HG03521 (cell line): ENCODE measurements around the gene PRND.
"Not testable (repeated sequence)": the region's sequence is repeated elsewhere in the genome, so short reads cannot be mapped to it uniquely, and the experiment has no call there.

Source experiments
- ATAC-seq: cut with Tn5 transposase; IDR thresholded peaks from one replicate; pipeline ENCODE4 v1.9.1; 2021; ENCODE audit warnings: mild to moderate bottlenecking, moderate library complexity; ENCODE audit not compliant: unreplicated experiment

Gene PRND

GRCh38 chr20:4736875-4737274 is 15.2 kb downstream of the PRND start:
- ATAC-seq = no peak

DNA sequence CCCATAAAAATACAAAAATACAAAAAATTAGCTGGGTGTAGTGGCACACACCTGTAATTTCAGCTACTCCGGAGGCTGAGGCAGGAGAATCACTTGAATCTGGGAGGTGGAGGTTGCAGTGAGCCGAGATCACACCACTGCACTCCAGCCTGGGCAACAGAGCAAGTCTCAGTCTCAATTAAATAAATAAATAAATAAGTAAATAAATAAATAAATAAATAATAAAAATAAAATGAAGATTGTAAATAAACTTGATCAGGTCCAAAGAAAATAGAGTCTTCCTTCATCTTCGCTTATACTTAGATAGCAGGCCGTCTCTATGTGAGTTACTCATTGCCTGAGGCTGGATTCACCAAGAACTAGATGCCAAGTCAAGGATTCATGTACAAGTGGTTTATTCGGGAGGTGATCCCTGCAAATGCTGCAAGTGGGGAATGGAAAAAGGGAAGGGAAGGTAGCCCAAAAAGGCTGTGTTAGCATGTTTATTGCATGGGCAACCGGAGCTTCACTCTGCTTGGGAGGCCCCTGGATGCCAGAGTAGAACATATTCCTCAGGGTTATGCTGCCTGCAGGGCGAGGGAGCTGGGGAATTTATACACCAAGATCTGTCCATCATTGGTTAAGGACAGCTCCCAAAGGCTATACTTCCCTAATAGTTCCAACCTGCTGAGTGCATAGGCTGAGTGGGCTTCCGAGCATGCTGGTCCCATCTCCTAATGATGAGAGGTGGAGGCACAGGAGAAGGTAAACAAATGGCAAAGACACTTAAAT is 16.3 kb downstream of the PRND start:
- ATAC-seq = no peak

GRCh38 chr20:4740774-4741431 is 19.2 kb downstream of the PRND start:
- ATAC-seq = no peak

DNA sequence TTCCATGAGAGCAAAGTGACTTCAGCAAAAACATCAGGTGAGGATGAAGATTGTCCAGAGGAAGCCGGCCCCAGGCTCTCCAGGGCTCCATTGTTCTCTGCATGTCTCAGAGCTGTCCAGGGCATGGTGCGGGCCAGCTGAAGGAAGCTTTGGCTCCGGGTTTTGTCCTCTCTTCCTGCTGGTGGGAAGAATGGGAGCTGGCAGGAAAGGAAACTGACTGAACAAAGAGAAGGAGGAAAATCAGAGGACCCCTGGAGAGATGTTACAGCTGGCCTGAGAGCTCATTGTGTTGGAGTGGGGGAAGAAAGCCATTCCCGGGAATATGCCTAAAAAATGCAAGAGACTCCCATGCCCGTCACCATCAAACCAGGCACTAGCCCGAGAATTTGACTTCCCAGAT is 27.1 kb downstream of the PRND start:
- ATAC-seq = no peak

- ATAC-seq = no peak
Observed at GRCh38 chr20:4749326-4749725, 27.6 kb downstream of the PRND start.

DNA sequence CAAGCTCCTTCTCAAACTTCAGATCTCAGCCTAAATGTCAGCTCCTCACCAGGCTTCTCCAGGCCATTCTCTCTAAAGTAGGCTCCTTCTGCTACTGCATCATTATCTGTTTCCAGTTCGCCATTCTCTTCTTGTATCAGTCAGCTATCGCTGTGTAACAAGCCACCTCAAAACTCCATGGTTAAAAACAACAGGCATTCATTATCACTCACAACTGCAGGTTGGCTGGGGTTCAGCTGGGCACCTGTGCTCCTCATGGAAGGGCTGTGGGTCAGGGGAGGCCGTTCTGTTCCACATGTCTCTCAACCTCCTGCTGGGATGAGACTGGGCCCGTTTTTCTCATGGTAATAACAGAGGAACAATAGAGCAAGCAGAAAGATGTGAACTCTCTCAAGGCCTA is 28.7 kb downstream of the PRND start:
- ATAC-seq = no peak

DNA sequence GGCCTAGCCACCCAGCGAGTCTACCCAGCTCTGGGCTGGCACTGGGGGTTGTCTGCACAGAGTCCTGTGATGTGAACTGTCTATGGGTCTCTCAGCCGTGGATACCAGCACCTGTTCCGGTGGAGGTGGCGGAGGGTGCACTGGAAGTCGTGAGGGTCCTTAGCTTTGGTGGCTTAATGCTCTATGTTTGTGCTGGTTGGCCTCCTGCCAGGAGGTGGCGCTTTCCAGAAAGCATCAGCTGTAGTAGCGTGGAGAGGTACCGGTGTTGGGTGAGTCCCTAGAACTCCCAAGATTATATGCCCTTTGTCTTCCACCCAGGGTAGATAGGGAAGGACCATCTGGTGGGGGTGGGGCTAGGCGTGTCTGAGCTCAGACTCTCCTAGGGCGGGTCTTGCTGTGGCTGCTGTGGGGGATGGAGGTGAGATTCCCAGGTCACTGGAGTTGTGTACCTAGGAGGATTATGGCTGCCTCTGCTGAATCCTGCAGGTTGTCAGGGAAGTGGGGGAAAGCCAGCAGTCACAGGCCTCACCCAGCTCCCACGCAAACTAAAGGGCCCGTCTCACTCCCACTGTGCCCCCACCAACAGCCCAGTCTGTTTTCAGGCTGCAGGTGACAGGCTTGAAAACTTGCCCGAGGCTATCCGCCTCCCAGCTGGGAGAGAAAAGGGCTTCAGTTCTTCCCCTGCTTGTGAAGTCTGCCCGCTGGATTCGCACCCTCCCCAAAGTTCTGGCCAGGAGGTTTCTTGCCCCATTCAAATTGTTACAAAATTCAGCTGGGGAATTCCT is 37.6 kb downstream of the PRND start:
- not testable (repeated sequence) for ATAC-seq

DNA sequence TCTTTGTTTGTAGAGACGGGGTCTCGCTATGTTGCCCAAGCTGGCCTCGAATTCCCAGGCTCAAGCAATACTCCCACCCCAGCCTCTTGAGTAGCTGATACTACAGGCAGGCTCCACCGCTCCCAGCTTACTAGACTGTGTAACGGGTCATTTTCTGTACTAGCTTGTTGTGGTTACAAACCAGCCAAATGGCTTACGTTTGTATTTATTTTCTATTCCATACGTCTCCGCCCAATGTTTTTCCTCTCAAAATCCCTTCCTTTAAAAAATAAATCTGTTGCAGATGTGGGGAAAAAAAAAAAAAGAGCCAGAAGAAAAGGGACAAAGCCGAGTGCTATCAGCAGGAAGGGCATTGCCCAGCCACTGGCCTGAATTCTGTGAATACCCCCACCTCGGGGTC is 41.6 kb downstream of the PRND start:
- ATAC-seq = no peak

- no peak for ATAC-seq
Observed at GRCh38 chr20:4763723-4764510, 42.2 kb downstream of the PRND start.

DNA sequence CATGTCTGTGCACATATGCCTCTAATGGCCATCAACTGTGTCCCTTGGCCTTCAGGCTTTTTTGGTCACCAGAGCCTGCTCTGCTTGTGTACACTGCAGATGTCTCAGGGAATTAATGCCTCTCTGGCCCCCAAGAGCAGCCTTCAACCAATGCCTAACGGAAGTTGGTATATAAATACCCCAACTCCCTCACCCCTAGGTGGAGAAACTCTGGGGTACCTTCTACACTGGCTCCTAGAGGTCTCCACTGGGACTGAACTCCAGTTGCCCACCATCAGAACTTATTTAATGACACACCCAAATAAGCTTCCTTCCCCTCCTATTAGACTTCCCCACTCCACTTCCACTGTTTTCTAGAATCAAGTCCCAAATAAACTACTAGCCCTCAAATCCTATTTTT is 43.1 kb downstream of the PRND start:
- no peak for ATAC-seq

DNA sequence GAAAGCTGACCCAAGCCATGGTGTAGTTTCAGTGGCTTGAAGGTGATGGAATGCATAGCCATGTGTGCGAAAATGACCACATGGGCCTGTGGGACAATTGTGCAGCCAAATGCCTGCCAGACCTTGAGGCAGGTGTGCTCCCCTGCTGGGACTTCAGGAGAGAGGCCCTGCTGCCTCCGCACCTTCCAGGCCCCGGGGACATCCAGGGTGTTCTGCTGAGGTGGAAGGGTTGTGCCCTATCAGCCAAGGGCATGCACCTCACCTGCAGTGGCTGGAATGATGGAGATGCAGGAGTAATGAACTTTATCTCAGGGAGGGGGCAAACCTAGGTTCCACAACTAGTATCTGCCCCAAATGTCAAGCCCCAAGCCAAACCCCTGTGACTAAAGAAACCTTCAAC is 44.0 kb downstream of the PRND start:
- no peak for ATAC-seq

GRCh38 chr20:4766631-4767030 is 44.9 kb downstream of the PRND start:
- no peak for ATAC-seq

- no peak for ATAC-seq
Observed at GRCh38 chr20:4767084-4767483, 45.4 kb downstream of the PRND start.

GRCh38 chr20:4769328-4769727 is 47.6 kb downstream of the PRND start:
- no peak for ATAC-seq

DNA sequence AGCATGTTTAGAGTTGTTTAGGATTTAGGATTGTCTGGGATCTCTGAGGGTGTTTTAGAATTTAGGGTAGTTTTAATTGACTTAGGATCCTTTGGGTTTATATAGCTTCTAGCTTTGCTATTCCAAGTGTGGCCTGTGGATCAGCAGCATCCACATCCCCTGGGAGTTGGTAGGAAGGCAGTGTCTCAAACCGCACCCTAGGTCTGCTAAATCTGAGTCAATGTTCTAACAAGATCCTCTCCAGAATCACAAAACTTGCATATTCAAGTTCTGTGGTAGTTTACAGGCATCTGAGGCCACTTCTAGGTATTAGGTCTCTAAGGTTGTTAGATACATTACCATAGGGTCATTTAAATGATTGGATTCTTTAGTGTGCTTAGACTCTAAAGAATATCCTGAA is 48.3 kb downstream of the PRND start:
- no peak for ATAC-seq

DNA sequence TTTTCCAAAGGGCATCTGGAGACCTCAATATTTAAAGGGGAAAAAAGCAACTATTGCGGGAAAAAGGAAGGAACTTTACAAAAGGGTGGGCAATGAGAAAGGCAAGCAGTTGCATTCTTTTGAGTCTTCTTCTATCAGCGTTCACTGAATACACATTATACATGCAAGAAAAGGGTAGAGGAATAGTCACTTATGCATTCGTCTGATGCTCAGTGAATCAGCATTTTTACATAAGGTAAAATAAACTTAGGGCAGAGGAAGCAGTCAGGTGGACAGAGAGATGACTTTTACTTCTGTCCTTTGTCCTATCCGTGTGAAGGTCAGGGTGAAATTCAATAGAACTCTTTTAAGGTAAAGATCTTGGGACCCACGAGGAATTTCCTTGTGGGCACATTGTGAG is 49.3 kb downstream of the PRND start:
- no peak for ATAC-seq

DNA sequence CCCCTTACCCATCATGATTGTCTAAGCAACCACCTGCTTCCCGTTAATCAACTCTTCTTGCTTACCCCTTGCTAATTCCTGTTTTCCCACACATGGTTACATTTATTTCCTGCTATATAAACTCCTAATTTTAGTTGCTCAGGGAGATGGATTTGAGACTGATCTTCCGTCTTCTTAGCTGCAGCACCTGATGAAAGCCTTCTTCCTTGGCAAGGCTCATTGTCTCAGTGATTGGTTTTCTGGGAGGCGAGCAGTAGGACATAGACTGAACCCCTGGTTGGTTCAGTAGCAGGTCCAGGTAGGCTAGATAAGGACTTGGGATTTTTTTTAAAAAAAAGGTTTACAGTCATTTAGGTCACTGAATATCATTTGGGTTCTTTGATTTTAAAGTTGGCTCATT is 50.4 kb downstream of the PRND start:
- ATAC-seq = no peak

DNA sequence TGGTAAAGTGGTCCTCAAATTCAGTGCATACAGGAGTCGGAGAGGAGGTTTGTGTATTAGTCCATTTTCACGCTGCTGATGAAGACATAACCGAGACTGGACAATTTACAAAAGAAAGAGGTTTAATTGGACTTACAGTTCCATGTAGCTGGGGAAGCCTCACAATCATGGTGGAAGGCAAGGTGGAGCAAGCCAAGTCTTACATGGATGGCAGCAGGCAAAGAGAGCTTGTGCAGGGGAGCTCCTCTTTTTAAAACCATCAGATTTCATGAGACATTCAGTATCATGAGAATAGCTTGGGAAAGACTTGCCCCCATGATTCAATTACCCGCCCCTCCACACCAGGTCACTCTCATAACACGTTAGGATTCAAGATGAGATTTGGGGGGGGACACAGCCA is 51.3 kb downstream of the PRND start:
- not testable (repeated sequence) for ATAC-seq

DNA sequence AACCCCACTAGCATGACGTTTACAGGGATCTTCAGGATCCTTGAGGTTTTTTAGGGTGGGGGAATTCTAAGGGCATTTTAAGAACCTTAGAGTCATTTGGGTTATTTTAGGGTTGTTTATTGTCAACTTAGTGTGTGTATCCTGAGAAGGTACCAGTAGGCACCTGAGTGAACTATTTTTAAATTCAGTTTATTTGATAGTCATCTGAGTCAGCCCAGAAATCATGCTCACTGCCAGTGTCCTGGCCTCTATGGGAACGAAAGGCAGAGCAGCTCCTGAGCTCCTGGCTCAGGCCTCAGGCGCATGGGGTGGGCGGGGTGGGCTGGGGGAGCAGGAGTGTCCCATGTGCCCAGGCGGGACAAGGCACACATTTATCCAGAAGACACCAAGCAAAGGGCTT is 52.0 kb downstream of the PRND start:
- no peak for ATAC-seq

DNA sequence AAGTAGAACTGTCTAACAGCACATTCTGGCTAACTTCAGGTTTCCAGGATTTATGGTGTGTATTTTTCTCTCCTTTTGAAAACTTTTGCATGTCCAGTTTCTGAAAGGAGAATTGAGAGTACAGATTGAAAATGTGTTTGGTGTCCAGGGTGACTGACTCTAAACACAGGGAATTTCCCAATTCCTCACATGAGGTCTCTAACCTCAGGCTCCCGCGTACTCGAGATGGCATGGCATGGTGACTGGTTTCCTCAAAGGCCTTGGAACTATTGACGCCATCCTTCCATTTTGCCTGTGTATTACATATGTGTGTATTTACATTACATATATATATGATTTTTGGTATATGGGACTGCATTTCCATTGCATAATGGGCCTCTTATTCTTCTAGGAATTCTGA is 52.5 kb downstream of the PRND start:
- no peak for ATAC-seq
